IPS-18c (cell line): Measurements from ENCODE around the gene P2RX6.
A peak's percentile ranks its signal among the peaks of the same experiment; 100 is the strongest.
"Not testable (repeated sequence)": the region's sequence is repeated elsewhere in the genome, so short reads cannot be mapped to it uniquely, and the experiment has no call there.

ENCODE experiments used
- H3K4me3 ChIP-seq: 2 replicates; pipeline ENCODE4 v1.7.0; 2013; ENCODE audit warnings: low read depth, mild to moderate bottlenecking, low read length, moderate library complexity; ENCODE audit not compliant: insufficient read depth
- H3K9me3 ChIP-seq: one replicate; pipeline ENCODE4 v1.6.1; 2013; ENCODE audit warnings: mild to moderate bottlenecking, low read length, moderate library complexity; ENCODE audit not compliant: control insufficient read depth, insufficient read depth

The P2RX6 gene

DNA sequence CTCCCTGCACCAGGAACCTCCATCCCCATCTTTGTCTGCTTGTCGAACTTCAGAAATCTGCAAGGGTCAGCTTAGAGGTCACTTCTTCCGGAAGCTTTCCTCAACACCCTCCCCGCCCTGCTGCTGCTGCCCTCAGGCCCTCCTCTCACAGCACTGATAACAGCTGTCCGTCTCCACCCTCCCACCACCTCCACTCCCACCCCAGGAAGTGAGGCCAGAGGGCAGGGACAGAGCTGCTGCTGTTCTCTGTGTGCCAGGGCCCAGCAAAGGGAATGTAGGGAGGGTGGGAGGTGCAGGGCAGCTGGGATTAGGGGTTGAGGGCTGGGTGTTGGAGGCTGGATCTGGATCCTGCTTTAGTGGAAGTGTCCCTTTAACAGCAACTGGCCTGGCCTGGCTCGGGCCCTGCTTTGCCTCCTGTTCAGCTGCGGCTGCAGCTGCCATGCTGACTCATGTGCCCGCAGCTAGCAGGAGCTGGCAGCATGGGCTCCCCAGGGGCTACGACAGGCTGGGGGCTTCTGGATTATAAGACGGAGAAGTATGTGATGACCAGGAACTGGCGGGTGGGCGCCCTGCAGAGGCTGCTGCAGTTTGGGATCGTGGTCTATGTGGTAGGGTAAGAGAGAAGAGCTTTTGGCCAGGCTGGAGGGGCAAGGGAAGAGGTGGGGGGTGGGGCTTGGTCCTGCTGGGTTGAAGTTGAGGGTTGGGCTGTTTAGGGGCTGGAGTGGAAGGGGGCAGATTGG lies at the start of gene P2RX6:
Gene P2RX6 (plus strand): TSS at position 440 of the 740 bp plus-strand sequence. CDS start 10 bp downstream, at position 450.
- Histone ChIP-seq H3K4me3 (peak within 1 kb of the TSS; percentile 73), H3K9me3 (no peaks in the 10 kb centered on the region)

DNA sequence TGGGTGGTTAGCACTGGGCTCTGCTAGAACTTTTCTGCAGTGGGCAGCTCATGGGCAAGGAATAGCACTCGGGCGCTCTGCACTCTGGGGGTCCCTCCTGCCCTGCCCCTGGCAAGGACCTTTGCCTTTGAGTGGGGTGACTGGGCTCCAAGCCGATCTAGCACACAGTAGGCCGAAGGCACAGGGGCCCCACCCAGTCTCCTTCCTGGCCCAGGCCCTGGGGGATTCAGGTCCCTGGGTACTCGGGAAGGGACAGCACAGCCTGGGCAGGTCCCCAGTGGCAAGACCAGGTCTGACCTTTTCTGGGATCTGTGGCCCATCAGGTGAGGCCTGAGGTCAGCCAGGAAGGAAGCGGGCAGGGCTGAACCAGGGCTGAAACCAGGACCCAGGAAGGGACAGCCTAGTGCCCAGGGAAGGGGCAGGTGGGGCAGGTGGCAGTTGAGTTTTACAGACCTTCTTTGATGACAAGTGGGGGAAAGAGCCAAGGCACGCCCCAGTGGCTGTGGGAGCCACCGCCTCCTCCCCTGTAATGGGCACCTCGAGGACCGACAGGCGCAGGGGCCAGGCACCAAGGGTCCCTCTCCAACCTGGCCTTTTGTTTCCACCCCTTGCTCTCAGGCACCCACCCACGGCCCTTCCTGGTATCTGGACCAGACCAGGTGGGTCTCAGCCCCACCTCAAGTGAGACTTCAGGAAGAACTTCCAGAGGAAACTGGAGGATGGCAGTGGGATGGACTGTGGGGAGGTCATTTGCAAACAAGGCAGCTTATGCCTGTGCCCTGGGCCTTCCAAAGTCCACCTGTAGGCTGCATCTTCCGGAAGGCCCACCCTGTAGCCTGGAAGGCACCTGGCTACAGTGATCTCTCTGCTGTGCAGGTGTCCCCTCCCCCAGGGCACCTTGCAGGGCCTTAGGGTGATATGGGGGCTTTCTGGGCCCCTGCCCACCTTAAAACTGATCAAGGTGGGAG lies 48.8 kb upstream of the P2RX6 start:
- Histone ChIP-seq H3K9me3 (no peaks in the 10 kb centered on the region), H3K4me3 (no peak overlapping the region)

DNA sequence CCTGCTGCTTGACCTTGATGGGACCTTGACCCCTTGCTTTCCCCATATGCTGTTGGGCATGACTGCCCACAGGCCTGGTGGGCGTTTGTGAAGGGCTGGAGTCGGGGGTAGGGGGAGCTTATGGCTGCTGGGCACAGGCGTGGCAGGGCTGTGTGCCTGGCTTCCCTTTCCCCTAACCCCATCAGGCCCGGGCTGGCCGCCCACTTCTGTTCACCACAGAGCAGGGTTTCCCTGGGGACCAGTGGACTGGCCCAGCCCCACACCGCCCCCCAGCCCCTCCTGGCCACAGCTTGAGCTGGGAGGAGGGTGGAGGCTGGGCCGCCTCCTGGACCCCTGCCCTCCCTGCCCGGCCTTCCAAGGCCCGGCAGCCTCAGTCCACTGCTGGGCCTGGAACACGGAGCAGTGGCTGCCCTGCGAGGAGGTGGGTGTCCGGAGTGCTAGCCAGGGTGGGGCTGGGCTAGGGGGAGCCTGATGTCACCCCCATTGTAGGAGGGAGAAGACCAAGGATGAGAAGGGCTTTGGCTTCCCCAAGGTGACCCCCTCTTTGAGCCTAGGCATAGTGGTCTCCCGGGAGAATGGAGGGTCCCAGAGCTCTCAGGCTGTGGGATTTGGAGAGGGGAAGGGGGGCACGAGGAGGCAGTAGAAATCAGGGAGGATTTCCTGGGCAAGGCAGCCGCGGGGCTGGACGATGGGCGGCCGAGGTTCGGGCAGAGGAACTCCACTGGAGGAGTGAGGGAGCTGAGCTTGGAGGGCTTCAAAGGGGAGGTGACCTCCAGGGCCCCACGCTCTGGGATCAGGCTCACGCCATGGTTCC lies 47.9 kb upstream of the P2RX6 start, which contains the start of gene AIFM3:
Gene AIFM3 (plus strand): TSS at position 373 of the 814 bp plus-strand sequence. CDS start 690 bp downstream, outside the sequence.
- no peaks in the 10 kb centered on the region for H3K9me3 ChIP-seq
- H3K4me3 ChIP-seq = 0 out of 2 replicates have a peak within 1 kb of the TSS, but pooled peaks have one; percentile 20

DNA sequence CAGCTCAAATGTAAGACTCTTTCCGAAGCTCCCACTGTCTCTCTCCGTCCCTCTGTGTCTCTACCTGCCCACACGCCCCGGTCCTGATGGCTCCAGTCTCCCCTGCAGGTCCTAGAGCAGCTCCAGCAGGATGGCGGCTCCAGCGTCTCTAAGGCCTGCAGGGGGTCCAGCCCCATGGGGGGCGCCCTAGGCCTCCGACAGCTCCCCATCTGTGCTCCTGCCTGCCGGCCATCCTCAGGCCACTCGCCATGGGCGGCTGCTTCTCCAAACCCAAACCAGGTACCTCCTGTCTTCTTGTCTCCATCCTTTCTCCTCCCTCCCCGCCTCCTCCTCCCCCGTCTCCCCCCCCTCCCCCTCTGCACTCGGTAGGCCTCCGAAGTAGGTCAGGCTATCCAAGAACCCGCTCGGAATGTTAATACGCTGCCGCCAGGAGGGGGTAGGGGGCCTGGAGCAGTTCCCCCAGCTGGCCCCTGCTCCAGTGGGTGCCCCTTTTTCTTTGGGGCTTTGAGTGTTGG lies 47.2 kb upstream of the P2RX6 start:
- H3K4me3 ChIP-seq = 0 out of 2 replicates have a peak overlapping the region, but pooled peaks have one; percentile 20
- no peaks in the 10 kb centered on the region for H3K9me3 ChIP-seq

DNA sequence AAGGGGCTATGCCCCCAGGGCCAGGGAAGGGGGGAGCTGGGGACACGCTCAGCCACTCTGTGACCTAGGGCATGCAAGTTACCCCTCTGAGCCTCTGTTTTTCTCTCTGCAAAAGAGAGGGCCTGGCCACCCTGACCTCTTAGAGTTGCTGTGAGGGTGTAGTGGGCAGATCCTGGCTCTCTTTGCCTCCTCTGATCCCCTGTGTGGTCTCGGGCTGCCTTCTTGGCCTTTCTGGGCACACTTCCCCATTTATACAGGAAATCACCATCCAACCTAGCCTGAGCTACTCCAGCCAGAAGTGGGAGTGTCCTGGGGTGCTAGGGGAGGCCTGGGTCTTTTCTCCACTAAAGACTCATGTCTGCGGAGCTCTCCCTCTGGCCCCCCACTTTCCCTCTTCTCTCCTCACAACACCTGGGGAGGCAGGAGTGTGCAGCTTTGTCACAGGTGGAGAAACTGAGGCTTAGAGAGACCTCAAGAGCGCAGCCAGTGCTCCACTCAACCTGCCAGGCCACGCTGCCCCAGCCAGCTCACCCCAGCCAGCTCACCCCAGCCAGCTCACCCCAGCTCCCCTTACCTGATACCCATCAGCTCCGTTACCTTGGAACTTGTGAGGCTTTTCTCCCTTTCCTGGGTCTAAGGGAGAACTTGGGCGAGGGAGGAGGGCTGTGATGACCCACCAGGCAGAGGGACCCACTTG lies 46.5 kb upstream of the P2RX6 start:
- H3K9me3 ChIP-seq = no peaks in the 10 kb centered on the region
- H3K4me3 ChIP-seq = no peak overlapping the region

DNA sequence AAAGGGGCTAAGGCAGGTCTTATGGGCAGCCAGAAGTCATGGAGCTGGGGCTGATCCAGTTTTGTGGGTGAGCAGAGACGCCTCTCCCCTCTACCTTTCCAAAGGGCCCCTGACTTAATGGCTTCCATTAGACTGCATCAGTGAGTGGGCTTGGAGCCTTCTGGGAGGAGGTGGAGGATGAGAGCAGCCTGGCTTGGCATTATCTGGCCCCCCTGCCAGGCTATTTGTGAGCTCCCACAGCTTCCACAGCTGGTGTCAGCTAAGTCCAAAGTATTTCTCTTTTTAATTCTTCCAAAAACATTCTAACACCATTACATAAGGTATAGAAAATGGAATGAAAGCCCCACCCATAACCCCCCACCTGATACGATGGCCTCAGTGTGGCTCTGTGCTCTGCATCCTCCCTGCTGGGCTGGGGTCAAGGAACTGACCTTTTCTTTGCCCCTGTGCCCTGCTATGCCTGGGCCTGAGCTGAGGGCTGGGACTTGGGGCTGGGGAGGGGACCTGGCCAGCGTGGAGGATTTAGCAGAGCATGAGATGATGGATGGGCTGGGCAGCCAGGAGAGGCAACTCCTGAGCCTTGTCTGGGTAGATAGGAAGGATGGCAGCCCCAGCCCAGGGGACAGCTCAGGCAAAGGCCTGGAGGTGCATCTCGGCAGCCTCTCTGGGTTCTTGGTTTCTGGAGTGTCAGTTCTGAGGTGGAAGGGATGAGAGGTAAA lies 43.9 kb upstream of the P2RX6 start:
- H3K9me3 ChIP-seq = no peaks in the 10 kb centered on the region
- H3K4me3 ChIP-seq = no peak overlapping the region

DNA sequence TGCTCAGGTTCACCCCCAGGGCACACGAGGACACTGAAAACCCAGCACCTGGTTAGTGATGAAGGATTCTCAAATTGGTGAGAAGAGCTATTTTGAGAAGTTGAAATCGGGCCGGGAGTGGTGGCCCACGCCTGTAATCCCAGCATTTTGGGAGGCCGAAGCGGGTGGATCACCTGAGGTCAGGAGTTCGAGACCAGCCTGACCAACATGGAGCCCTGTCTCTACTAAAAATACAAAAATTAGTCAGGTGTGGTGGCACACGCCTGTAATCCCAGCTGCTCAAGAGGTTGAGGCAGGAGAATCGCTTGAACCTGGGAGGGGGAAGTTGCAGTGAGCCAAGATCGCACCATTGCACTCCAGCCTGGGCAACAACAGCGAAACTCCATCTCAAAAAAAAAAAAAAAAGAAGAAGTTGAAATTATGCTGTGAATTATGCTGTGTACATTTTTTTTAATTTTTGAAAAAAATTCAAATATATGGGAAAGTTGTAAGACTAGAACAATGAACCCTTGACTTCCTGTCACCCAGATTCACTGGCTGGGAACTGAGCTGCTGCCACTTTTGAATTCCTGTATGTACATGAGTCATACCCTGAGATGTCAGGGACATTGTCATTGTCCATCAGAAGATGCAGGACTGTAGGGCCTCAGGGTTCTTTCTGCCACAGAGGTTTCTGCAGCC lies 42.8 kb upstream of the P2RX6 start:
- H3K4me3 ChIP-seq, H3K9me3 ChIP-seq: not testable (repeated sequence)

DNA sequence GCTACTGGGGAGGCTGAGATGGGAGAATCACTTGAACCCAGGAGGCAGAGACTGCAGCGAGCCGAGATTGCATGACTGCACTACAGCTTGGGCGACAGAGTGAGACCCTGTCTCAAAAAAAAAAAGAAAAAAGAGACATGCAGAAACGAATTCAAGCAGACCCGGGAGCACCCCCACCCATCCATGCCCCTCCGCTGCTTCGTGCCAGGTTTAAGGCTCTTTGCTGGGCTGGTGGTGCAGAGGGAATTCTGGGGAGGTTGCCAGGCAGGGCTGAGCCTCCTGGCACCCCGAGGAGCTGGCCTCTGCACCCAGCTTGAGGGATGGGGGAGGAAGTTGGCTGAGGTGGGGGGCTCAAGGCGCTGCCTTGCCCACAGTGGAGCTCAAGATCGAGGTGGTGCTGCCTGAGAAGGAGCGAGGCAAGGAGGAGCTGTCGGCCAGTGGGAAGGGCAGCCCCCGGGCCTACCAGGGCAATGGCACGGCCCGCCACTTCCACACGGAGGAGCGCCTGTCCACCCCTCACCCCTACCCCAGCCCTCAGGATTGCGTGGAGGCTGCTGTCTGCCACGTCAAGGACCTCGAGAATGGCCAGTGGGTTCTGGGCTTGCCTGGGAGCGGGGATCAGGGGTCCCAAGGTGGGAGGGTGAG lies 41.9 kb upstream of the P2RX6 start:
- no peak overlapping the region for H3K4me3 ChIP-seq

DNA sequence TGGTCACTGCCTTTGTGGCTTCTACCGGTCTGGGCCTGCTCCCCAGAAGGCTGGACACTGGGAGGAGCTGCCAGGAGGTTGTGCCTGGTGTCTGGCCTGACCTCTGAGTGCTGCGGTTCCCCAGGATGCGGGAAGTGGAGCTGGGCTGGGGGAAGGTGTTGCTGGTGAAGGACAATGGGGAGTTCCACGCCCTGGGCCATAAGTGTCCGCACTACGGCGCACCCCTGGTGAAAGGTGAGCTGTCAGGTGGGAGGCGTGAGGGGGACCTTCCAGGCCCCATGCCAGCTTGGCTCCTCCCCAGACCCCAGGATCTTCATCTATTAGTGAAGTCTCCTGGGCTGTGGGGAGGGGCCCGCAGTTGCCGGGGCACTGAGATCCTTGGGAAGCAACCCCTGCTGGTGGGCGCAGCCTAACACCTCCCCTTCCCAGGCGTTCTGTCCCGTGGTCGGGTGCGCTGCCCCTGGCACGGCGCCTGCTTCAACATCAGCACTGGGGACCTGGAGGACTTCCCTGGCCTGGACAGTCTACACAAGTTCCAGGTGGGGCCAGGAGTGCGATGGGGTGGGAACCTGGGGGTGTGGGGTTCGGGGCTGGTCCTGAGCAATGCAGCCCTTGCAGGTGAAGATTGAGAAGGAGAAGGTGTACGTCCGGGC lies 41.2 kb upstream of the P2RX6 start:
- Histone ChIP-seq H3K4me3 (no peak overlapping the region), H3K9me3 (peaks cover 4% of the 10 kb centered on the region)

More for the DNA sequence above, 41.9 kb upstream of the P2RX6 start:
- H3K9me3 ChIP-seq = no peaks in the 10 kb centered on the region

DNA sequence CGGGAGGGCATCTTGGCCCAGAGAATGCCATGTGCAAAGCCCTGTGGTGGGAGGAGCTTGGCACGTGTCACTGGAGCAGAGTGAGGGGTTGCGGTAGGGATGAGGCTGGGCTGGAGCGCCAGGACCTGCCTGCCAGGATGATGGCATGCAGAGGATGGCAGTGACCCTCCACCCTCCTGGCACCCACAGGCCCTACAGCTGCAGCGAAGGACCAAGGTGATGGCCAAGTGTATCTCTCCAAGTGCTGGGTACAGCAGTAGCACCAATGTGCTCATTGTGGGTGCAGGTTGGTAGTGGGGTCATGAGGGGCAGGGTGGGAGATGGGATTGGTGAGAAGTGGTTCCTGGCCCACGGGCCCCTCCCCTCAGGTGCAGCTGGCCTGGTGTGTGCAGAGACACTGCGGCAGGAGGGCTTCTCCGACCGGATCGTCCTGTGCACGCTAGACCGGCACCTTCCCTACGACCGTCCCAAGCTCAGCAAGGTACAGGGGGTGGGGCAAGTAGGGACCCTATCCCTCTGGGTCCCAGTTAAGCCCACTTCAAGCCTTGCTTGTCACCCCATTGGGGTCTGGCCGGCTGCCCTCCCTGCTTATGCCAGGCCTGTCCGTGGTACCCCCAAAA lies 40.5 kb upstream of the P2RX6 start:
- Histone ChIP-seq H3K9me3 (peaks cover 4% of the 10 kb centered on the region), H3K4me3 (no peak overlapping the region)

DNA sequence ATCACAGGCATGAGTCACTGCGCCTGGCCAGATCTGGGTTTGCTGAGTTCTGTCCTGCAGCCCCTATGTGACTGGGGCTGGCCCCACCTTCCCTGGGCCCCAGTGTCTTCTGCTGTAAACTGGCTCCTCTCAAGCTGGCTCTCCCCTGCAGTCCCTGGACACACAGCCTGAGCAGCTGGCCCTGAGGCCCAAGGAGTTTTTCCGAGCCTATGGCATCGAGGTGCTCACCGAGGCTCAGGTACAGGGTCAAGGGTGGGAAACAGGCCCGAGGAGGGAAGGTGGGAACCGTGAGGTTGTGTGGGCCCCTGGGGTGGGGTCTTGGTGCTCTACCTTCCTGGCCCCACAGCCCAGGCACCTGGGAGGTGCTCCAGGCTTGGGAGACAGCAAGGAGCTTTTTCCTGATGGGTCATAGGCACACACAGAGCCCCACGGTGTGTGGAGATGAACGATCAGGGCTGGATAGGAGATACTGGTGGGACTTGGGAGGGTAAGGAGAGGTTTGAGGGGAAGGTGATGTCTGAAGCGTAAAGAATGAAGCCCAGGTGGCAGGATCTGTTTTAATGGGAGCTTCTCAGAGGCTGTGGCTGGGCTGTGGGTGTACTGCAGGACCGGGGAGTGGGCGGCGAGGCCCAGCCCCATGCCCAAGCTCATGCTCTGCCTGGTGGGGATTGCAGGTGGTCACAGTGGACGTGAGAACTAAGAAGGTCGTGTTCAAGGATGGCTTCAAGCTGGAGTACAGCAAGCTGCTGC lies 39.2 kb upstream of the P2RX6 start:
- Histone ChIP-seq H3K9me3 (peaks cover 4% of the 10 kb centered on the region), H3K4me3 (no peak overlapping the region)

DNA sequence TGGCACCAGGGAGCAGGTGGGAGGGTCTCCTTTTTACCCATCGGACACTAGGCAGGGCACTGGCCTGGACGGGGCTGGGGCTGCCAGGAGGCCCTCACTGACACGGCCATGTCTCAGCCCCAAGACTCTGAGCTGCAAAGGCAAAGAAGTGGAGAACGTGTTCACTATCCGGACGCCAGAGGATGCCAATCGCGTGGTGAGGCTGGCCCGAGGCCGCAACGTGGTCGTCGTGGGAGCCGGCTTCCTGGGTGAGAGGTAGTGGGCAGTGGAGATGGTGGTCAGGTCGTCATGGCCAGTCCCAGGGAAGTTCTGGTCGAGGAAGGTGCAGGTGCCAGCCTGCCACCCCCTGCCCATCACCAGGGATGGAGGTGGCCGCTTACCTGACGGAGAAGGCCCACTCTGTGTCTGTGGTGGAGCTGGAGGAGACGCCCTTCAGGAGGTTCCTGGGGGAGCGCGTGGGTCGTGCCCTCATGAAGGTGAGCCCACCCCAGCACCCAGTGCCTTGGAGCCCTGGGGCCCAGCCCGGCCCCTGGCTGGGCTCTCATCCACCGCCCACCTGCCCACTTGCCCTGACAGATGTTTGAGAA lies 38.6 kb upstream of the P2RX6 start:
- H3K9me3 ChIP-seq = peaks cover 4% of the 10 kb centered on the region
- H3K4me3 ChIP-seq = no peak overlapping the region

DNA sequence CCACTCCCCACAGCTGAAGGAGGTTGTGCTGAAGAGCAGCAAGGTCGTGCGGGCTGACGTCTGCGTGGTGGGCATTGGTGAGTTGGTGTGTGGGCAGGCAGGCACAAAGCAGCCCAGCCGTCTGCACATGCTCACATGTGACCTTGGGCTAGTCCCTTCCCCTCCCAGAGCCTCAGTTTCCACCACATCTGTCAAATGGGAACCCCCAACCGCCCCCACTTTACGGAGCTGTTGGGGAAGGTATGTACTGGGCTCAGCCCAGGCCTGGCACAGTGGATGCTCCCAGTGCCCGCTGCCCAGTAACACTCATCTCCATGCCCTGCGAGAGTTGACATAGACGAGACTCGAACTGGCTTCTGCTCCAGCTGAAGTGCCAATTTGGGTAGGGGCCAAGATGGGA lies 37.9 kb upstream of the P2RX6 start:
- no peak overlapping the region for H3K4me3 ChIP-seq

More for the DNA sequence above, 37.9 kb upstream of the P2RX6 start:
- peaks cover 4% of the 10 kb centered on the region for H3K9me3 ChIP-seq
